Prostate gland (tissue), 2 donors: Measurements from ENCODE around the gene LRRC1. TPM values are rescaled to one million over a fixed set of nuclear protein-coding genes. Genes with fewer than 3 reads are reported as not detected.

Experiments
- DNase-seq: peaks from one replicate; pipeline ENCODE4 v3.0.0-alpha.2; 2019; ENCODE audit warnings: low spot score
- H3K27ac ChIP-seq, 2 donors: fragments of 200-600 bp; sonication (generic); 2 replicates each; pipeline ENCODE4 v1.5.1; 2017 to 2019
- H3K27me3 ChIP-seq: fragments of 200-600 bp; sonication (generic); replicated peaks from 2 replicates; pipeline ENCODE4 v1.5.1; 2019; ENCODE audit not compliant: insufficient read depth
- H3K36me3 ChIP-seq, 2 donors: fragments of 200-600 bp; sonication (generic); 1 replicate in 1 of 2; 2 replicates in 1 of 2; pipeline versions ENCODE4 v1.5.1 to v1.8.1; 2017 to 2019
- H3K4me1 ChIP-seq: fragments of 200-600 bp; sonication (generic); replicated peaks from 2 replicates; pipeline ENCODE4 v1.5.1; 2019
- H3K4me3 ChIP-seq, 2 donors: fragments of 200-600 bp; sonication (generic); 2 replicates each; pipeline ENCODE4 v1.5.1; 2017 to 2019
- H3K9me3 ChIP-seq: fragments of 200-600 bp; sonication (generic); 2 replicates; pipeline ENCODE4 v1.5.1; 2017
- POLR2A ChIP-seq: fragments of 450-650 bp; IDR thresholded peaks from one replicate; pipeline ENCODE4 v1.6.1; 2016; ENCODE audit warnings: antibody characterized with exemption, mild to moderate bottlenecking
- POLR2AphosphoS5 ChIP-seq: sonication (generic); formaldehyde crosslinking; IDR thresholded peaks from one replicate; pipeline ENCODE4 v1.6.1; 2017; ENCODE audit warnings: antibody characterized with exemption
- WGBS: methylation state at CpG from one replicate; pipeline ENCODE4 v1.1.5; 2018; 5-methylcytosine and 5-hydroxymethylcytosine counted together
- intact Hi-C: fragments of 100-400 bp; cut with DNase I; formaldehyde crosslinking; loops from one replicate; pipeline ENCODE4 v1.14.2; 2022
- total RNA-seq, 2 donors: library from RNA; depleted of rRNA; stranded (reverse); fragments of >200 nt; gene quantifications; one replicate each; pipeline ENCODE4 v1.1.0, GENCODE V29; 2016
- TF ChIP-seq, protein P1 (sequence below), 4 experiments: fragments of 200-600 bp in 2 of 4; fragments of 450-650 bp in 2 of 4; sonication (generic) in 2 of 4; IDR thresholded peaks; 1 replicate in 3 of 4; 2 replicates in 1 of 4; pipeline ENCODE4 v1.5.1; 2016 to 2019; ENCODE audit warnings: antibody characterized with exemption in 4 of 4, mild to moderate bottlenecking in 2 of 4, moderate library complexity in 2 of 4

The LRRC1 gene
- total RNA-seq, 2 donors from 2014 or later = 25.0 to 25.6 TPM

DNA sequence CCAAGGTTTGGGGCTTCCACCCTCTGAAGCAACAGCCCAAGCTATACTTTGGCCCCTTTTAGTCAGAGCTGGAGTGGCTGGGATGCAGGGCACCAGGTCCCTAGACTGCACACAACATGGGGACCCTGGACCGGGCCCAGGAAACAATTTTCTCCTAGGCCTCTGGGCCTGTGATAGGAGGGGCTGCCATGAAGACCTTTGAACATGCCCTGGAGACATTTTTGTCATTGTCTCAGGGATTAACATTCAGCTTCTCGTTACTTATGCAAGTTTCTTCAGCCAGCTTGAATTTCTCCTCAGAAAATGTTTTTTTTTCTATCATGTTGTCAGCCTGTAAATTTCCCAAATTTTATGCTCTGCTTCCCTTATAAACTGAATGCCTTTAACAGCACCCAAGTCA is 82.3 kb downstream of the LRRC1 start:
- H3K27me3 ChIP-seq = no peaks in the 10 kb centered on the region
- no peaks in the 10 kb centered on the region for H3K9me3 ChIP-seq
- DNase-seq = no peak
- TF ChIP-seq POLR2A = no peak
- TF ChIP-seq POLR2AphosphoS5 = no peak
- TF ChIP-seq, protein P1, sequence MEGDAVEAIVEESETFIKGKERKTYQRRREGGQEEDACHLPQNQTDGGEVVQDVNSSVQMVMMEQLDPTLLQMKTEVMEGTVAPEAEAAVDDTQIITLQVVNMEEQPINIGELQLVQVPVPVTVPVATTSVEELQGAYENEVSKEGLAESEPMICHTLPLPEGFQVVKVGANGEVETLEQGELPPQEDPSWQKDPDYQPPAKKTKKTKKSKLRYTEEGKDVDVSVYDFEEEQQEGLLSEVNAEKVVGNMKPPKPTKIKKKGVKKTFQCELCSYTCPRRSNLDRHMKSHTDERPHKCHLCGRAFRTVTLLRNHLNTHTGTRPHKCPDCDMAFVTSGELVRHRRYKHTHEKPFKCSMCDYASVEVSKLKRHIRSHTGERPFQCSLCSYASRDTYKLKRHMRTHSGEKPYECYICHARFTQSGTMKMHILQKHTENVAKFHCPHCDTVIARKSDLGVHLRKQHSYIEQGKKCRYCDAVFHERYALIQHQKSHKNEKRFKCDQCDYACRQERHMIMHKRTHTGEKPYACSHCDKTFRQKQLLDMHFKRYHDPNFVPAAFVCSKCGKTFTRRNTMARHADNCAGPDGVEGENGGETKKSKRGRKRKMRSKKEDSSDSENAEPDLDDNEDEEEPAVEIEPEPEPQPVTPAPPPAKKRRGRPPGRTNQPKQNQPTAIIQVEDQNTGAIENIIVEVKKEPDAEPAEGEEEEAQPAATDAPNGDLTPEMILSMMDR (IDR thresholded peaks at IDR 0.05) = no peak
- H3K27ac ChIP-seq = no peak overlapping the region
- intact Hi-C loops = no loop called here
- no peaks in the 10 kb centered on the region for H3K4me1 ChIP-seq
- no peaks in the 10 kb centered on the region for H3K36me3 ChIP-seq
- WGBS = 98% methylated on average over 2 of the region's 2 CpGs
- no peak overlapping the region for H3K4me3 ChIP-seq

- Histone ChIP-seq H3K4me1 (no peaks in the 10 kb centered on the region), H3K36me3 (no peaks in the 10 kb centered on the region), H3K4me3 (no peak overlapping the region), H3K9me3 (no peaks in the 10 kb centered on the region), H3K27ac (no peak overlapping the region), H3K27me3 (no peaks in the 10 kb centered on the region)
- no peak for DNase-seq
- intact Hi-C loops = no loop called here
- no peak for TF ChIP-seq POLR2A
- TF ChIP-seq, protein P1 (IDR thresholded peaks at IDR 0.05) = no peak
- no peak for TF ChIP-seq POLR2AphosphoS5
- 97% methylated on average over 2 of the region's 2 CpGs for WGBS
Measured at GRCh38 chr6:53878808-53879207, 84.0 kb downstream of the LRRC1 start.

DNA sequence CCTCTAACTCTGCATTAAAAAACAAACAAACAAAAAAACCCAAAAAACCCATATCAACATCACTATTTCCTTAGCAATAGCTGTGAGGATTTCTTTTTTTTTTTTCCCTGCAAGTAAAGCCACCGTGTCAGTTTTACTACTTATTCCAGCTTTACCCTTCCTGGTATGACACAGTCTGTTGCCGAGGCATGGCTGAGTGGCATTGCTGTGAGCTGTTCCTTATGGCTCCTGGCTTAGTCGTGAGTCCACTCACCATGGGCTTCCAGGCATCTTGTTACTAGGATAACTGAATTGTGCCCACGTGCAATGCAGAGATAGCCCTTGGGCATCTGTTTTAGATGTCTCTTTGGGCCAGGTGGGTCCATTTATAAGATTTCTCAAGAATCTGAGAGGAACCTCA is 84.8 kb downstream of the LRRC1 start:
- WGBS = 65% methylated on average over 4 of the region's 4 CpGs
- Histone ChIP-seq H3K9me3 (no peaks in the 10 kb centered on the region), H3K27ac (no peak overlapping the region), H3K36me3 (no peaks in the 10 kb centered on the region), H3K4me3 (no peak overlapping the region), H3K4me1 (no peaks in the 10 kb centered on the region), H3K27me3 (no peaks in the 10 kb centered on the region)
- no peak for TF ChIP-seq POLR2A
- no peak for TF ChIP-seq POLR2AphosphoS5
- TF ChIP-seq, protein P1 (IDR thresholded peaks at IDR 0.05) = no peak
- no peak for DNase-seq
- intact Hi-C loops = no loop called here

GRCh38 chr6:53887316-53887715 is 92.5 kb downstream of the LRRC1 start:
- DNase-seq = no peak
- Histone ChIP-seq H3K9me3 (no peaks in the 10 kb centered on the region), H3K4me1 (no peaks in the 10 kb centered on the region), H3K36me3 (no peaks in the 10 kb centered on the region), H3K27ac (no peak overlapping the region), H3K27me3 (no peaks in the 10 kb centered on the region), H3K4me3 (no peak overlapping the region)
- 68% methylated on average over 2 of the region's 2 CpGs for WGBS
- intact Hi-C loops = no loop called here
- no peak for TF ChIP-seq POLR2AphosphoS5
- TF ChIP-seq POLR2A = no peak
- TF ChIP-seq, protein P1 (IDR thresholded peaks at IDR 0.05) = no peak

DNA sequence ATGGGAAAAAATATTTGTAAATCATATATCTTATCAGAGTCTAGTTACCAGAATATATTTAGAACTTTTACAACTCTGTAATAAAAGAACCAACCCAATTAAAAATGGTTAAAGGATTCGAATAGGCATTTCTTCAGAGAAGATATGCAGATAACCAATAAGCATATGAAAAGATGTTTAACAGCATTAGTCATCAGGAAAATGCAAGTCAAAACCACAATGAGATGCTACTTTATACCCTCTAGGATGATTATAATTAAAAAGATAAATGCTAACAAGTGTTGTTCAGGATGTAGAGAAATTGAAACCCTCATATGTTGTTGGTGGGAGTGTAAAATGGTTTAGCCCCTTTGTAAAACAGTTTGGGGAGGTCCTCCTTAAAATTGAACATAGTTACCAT is 94.1 kb downstream of the LRRC1 start:
- H3K27ac ChIP-seq = no peak overlapping the region
- H3K4me1 ChIP-seq = no peaks in the 10 kb centered on the region
- H3K4me3 ChIP-seq = no peak overlapping the region
- H3K27me3 ChIP-seq = no peaks in the 10 kb centered on the region
- intact Hi-C loops = no loop called here
- WGBS = 37% methylated on average over 1 of the region's 1 CpG
- H3K9me3 ChIP-seq = no peaks in the 10 kb centered on the region
- DNase-seq = no peak
- TF ChIP-seq, protein P1 (IDR thresholded peaks at IDR 0.05) = no peak
- TF ChIP-seq POLR2AphosphoS5 (no peak), POLR2A (no peak)
- H3K36me3 ChIP-seq = no peaks in the 10 kb centered on the region
